ENCODE results near the gene AKAP6.

Gene AKAP6

GRCh38 chr14:32827514-32827913 lies 498.4 kb downstream of the AKAP6 start:
- no peak for TF ChIP-seq CTCF (conservative IDR thresholded peaks at IDR 0.05; ENCODE audit: low read depth)
- CTCF ChIA-PET = no interaction called here
- no peak overlapping the region for H3K27ac ChIP-seq
- POLR2A ChIA-PET (ENCODE audit: low non-redundant PET) = no interaction called here
- DNase-seq (ENCODE audit: low spot score) = no peak

GRCh38 chr14:32835924-32836323 lies 506.8 kb downstream of the AKAP6 start:
- TF ChIP-seq CTCF (conservative IDR thresholded peaks at IDR 0.05; ENCODE audit: low read depth) = no peak
- no peak for DNase-seq (ENCODE audit: low spot score)
- H3K27ac ChIP-seq = no peak overlapping the region
- ChIA-PET POLR2A (ENCODE audit: low non-redundant PET) (no interaction called here), CTCF (no interaction called here)

GRCh38 chr14:32841698-32842097 lies 512.6 kb downstream of the AKAP6 start:
- no peak for TF ChIP-seq CTCF (conservative IDR thresholded peaks at IDR 0.05; ENCODE audit: low read depth)
- DNase-seq (ENCODE audit: low spot score) = no peak
- no peak overlapping the region for H3K27ac ChIP-seq
- POLR2A ChIA-PET (ENCODE audit: low non-redundant PET) = no interaction called here
- CTCF ChIA-PET = no interaction called here

- no peak for DNase-seq (ENCODE audit: low spot score)
- ChIA-PET CTCF (no interaction called here), POLR2A (ENCODE audit: low non-redundant PET) (no interaction called here)
- TF ChIP-seq CTCF (conservative IDR thresholded peaks at IDR 0.05; ENCODE audit: low read depth) = no peak
- H3K27ac ChIP-seq = no peak overlapping the region
Observed at GRCh38 chr14:32846821-32847365, 517.8 kb downstream of the AKAP6 start.

- no peak for TF ChIP-seq CTCF (conservative IDR thresholded peaks at IDR 0.05; ENCODE audit: low read depth)
- DNase-seq (ENCODE audit: low spot score) = no peak
- POLR2A ChIA-PET (ENCODE audit: low non-redundant PET) = no interaction called here
- CTCF ChIA-PET = no interaction called here
- no peak overlapping the region for H3K27ac ChIP-seq
Observed at GRCh38 chr14:32847867-32848266, 518.8 kb downstream of the AKAP6 start.

GRCh38 chr14:32865827-32866376 lies 536.8 kb downstream of the AKAP6 start:
- H3K27ac ChIP-seq = no peak overlapping the region
- no peak for DNase-seq (ENCODE audit: low spot score)
- no peak for TF ChIP-seq CTCF (conservative IDR thresholded peaks at IDR 0.05; ENCODE audit: low read depth)
- ChIA-PET POLR2A (ENCODE audit: low non-redundant PET) (no interaction called here), CTCF (no interaction called here)
